Ovary (tissue), 9 donors: ENCODE results near the gene SKIC8. TPM values are rescaled to one million over a fixed set of nuclear protein-coding genes. Genes with fewer than 3 reads are reported as not detected.

Experiments used
- DNase-seq, 5 donors: peaks; one replicate each; pipeline ENCODE4 v3.0.0-alpha.2; 2019 to 2020
- H3K27ac ChIP-seq, 2 donors: fragments of 200-600 bp; one replicate each; pipeline versions ENCODE4 v1.5.1 to v1.8.0; 2019 to 2022
- H3K27me3 ChIP-seq: fragments of 200-600 bp; one replicate; pipeline ENCODE4 v1.8.0; 2022
- H3K36me3 ChIP-seq: fragments of 200-600 bp; sonication (generic); one replicate; pipeline ENCODE4 v1.5.1; 2019
- H3K4me1 ChIP-seq: one replicate; pipeline ENCODE4 v1.8.1; 2013; ENCODE audit warnings: mild to moderate bottlenecking, moderate library complexity; ENCODE audit not compliant: insufficient read depth
- H3K4me3 ChIP-seq: fragments of 200-600 bp; sonication (generic); one replicate; pipeline ENCODE4 v1.5.1; 2017
- H3K9me3 ChIP-seq, 2 donors: fragments of 200-600 bp in 1 of 2; sonication (generic) in 1 of 2; one replicate each; pipeline versions ENCODE4 v1.5.1 to v1.8.1; 2013 to 2019; ENCODE audit warnings: mild to moderate bottlenecking in 1 of 2, moderate library complexity in 1 of 2
- CTCF ChIP-seq, 3 donors: fragments of 450-650 bp in 2 of 3; fragments of 200-600 bp in 1 of 3; IDR thresholded peaks; one replicate each; pipeline versions ENCODE4 v1.5.1 to v1.8.0; 2016 to 2022; ENCODE audit warnings: antibody characterized with exemption in 3 of 3, mild to moderate bottlenecking in 1 of 3
- EP300 ChIP-seq: sonication (generic); formaldehyde crosslinking; IDR thresholded peaks from one replicate; pipeline ENCODE4 v1.6.1; 2017; ENCODE audit warnings: antibody characterized with exemption
- POLR2A ChIP-seq: fragments of 450-650 bp; IDR thresholded peaks from one replicate; pipeline ENCODE4 v1.6.1; 2017; ENCODE audit warnings: antibody characterized with exemption, mild to moderate bottlenecking, moderate library complexity
- WGBS, 3 donors: extraction: QIAGEN DNeasy Blood & Tissue Kit in 1 of 3; methylation state at CpG; one replicate each; pipeline versions ENCODE4 v1.1.5 to v1.1.7; 2013 to 2017; 5-methylcytosine and 5-hydroxymethylcytosine counted together
- intact Hi-C, 4 donors: fragments of 100-400 bp; cut with DNase I; formaldehyde crosslinking; loops; one replicate each; pipeline versions ENCODE4 v1.11.0 to v1.15.1; 2022 to 2023
- polyA plus RNA-seq, 2 donors: library from polyadenylated mRNA; stranded (reverse); fragments of 200-250 nt in 1 of 2; fragments of 350-450 nt in 1 of 2; fragmentation: Illumina TruSeq in 1 of 2; extraction: RNeasy Lipid Tissue Mini Kit (QIAGEN cat#74804) in 1 of 2; gene quantifications; one replicate each; pipeline ENCODE4 v1.2.3, GENCODE V29; 2013 to 2014
- total RNA-seq, 7 donors: library from RNA; depleted of rRNA in 2 of 7; stranded (reverse); fragments of >200 nt in 2 of 7; fragmentation: NEBNext Ultra II Directional in 3 of 7; extraction: Animal tissue kit (Norgen Biotek cat#: 25700) in 3 of 7; gene quantifications; one replicate each; pipeline versions ENCODE4 v1.1.0 to v1.2.4, GENCODE V29; 2016 to 2023
- donor health status: DM: no; HTN: no; CAD: no; lungs with moderate emphysema.
- donor health status: DM: no; HTN: no; CAD: no.
- donor health status: Bipolar disorder and iron deficiency.
- donor health status: DM: yes; HTN: yes; CAD: no.
- donor health status: DM: no; HTN: no; CAD: no.
- donor health status: DM: yes; HTN: yes; CAD: no.

Gene SKIC8
- total and polyA plus RNA-seq, 9 donors, result 38.1 to 63.5 (median 50.8) TPM

GRCh38 chr15:78320183-78320582 lies 20.8 kb upstream of the SKIC8 start:
- intact Hi-C loops, result no loop called here
- 83 to 91% (median 83%) methylated on average over 5 of the region's 5 CpGs for WGBS, 3 donors
- H3K4me1 ChIP-seq, result no peaks in the 10 kb centered on the region
- H3K27me3 ChIP-seq, result no peaks in the 10 kb centered on the region
- H3K27ac ChIP-seq, result no peak overlapping the region
- no peak overlapping the region for H3K4me3 ChIP-seq
- no peaks in the 10 kb centered on the region for H3K36me3 ChIP-seq
- no peak for TF ChIP-seq POLR2A
- TF ChIP-seq EP300, result no peak
- TF ChIP-seq CTCF (IDR thresholded peaks at IDR 0.05), result no peak
- DNase-seq, result no peak
- no peaks in the 10 kb centered on the region for H3K9me3 ChIP-seq

DNA sequence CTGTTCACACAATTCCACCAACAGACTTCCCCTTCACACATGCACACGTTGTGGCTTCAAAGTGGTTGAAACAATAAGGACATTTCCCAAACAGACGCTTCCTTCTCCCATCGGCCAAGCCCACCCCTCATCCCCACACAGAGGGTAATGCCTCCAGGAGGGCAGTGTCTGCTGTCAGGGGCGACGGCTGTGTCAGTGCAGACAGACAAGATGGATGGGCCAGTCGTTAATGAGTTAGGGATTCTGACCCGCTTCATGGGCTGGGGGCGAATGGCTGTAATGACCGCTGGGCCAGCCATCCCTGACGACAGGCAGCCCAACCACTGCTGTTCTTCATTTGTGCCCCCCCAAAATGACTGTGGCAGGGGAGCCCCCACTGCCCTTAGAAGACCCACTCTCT lies 20.2 kb upstream of the SKIC8 start:
- H3K4me3 ChIP-seq, result no peak overlapping the region
- intact Hi-C loops, result no loop called here
- WGBS, 3 donors, result 62 to 74% (median 66%) methylated on average over 10 of the region's 10 CpGs

DNA sequence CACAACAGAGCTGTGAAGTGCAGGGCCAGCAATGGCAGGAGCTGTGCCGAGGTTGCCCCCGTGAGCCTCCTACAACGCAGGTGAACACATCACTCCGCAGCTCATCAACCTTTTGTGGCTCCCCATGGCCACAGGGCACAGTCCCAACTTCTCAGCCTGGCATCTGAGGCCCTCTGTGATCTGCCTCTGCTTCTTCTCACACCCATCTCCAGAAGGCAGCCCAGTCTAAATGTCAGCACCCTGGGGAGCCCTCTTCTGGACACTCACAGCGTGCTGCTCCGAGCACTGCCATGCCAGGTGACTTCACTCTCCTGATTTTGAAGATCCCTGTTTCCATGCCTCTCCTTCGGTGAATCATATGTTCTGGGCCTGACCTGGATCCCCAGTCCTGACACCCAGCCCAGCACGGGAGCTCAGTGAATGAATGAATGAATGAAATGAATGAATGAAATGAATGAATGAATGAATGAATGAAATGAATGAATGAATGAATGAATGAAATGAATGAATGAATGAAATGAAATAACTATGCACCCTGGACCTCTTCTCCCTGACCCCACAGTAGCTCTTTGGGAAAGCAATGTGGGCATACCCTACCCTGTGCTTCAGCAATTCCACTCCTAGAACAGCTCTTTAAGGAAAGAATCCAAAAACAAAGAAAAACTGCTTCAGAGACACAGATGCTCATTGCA lies 17.9 kb upstream of the SKIC8 start:
- Histone ChIP-seq H3K4me3 (no peak overlapping the region), H3K4me1 (no peaks in the 10 kb centered on the region), H3K27me3 (no peaks in the 10 kb centered on the region), H3K27ac (no peak overlapping the region), H3K36me3 (no peaks in the 10 kb centered on the region), H3K9me3 (no peaks in the 10 kb centered on the region)
- no peak for TF ChIP-seq EP300
- TF ChIP-seq CTCF (IDR thresholded peaks at IDR 0.05), result no peak
- TF ChIP-seq POLR2A, result no peak
- DNase-seq, result no peak
- WGBS, 3 donors, result 79% methylated on average over 8 of the region's 8 CpGs
- intact Hi-C loops, result no loop called here

More for the DNA sequence above, 20.2 kb upstream of the SKIC8 start:
- TF ChIP-seq EP300 (no peak), POLR2A (no peak), CTCF (IDR thresholded peaks at IDR 0.05) (no peak)
- H3K27me3 ChIP-seq, result no peaks in the 10 kb centered on the region
- H3K27ac ChIP-seq, result no peak overlapping the region
- no peaks in the 10 kb centered on the region for H3K9me3 ChIP-seq
- no peak for DNase-seq
- no peaks in the 10 kb centered on the region for H3K4me1 ChIP-seq
- no peaks in the 10 kb centered on the region for H3K36me3 ChIP-seq

DNA sequence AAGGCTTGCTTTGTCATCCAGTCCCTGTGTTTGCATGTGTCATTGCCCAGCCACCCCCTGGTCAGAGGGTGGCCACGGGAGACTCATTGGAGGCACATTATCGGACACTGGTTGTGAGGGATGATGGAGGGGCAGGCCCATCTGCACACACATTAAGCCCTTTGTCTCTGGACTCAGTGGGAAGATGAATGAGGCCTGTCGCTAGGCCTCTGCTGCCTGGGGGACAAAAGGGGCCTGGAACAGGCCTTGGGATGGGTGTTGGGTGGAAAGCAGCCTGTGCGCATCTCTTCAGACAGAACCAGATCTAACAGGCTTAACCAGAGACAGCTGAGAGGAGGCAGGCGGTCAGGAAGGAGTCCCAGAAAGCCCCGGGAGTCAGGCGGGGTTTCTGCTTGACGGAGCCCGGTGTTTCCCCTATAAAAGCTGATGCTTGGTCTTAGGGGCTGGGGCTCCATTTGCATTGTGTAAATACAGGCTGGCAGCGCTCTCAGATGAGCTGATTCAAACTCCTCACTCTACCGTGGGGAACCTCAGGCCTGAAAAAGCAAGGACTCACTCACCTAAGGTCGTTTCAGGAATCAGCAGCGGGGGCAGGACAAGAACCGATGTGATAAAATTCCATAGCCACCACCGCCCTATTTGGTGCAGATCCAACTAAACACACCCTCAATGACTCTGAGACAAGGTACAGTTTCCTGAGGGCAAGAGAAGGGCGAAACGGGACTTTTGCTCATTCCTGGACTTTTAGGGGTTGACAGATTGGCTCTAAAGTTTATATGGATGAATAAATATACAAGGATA lies 17.1 kb upstream of the SKIC8 start:
- Histone ChIP-seq H3K27me3 (no peaks in the 10 kb centered on the region), H3K4me1 (no peaks in the 10 kb centered on the region), H3K9me3 (no peaks in the 10 kb centered on the region), H3K36me3 (no peaks in the 10 kb centered on the region), H3K27ac (no peak overlapping the region), H3K4me3 (no peak overlapping the region)
- intact Hi-C loops, result no loop called here
- TF ChIP-seq POLR2A, result no peak
- TF ChIP-seq EP300, result no peak
- no peak for TF ChIP-seq CTCF (IDR thresholded peaks at IDR 0.05)
- no peak for DNase-seq
- WGBS, 3 donors, result 63 to 67% (median 65%) methylated on average over 17 of the region's 17 CpGs
